ENCODE data around the gene JKAMP.
A peak's percentile ranks its signal among the peaks of the same experiment; 100 is the strongest.

The JKAMP gene

DNA sequence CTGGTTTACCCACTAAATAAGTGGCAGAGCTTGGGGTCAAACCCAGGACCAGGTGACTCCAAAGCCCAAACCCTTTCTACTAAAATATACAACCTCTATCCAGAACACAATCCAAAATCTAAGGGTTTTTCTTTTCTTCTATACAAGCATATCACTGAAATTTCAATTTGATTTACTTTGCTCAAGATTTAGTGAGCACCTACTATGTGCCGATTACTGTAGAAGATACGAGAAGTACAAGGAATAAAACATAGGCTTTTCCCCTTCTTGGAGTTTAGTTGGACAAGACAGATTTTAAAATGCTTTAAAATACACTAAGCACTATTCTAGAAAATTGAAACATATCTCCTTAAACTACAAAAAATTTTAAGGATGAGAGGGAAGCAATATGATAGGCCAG, 2.9 kb upstream of the JKAMP start:
- no peak for DNase-seq (ENCODE audit: low spot score)

DNA sequence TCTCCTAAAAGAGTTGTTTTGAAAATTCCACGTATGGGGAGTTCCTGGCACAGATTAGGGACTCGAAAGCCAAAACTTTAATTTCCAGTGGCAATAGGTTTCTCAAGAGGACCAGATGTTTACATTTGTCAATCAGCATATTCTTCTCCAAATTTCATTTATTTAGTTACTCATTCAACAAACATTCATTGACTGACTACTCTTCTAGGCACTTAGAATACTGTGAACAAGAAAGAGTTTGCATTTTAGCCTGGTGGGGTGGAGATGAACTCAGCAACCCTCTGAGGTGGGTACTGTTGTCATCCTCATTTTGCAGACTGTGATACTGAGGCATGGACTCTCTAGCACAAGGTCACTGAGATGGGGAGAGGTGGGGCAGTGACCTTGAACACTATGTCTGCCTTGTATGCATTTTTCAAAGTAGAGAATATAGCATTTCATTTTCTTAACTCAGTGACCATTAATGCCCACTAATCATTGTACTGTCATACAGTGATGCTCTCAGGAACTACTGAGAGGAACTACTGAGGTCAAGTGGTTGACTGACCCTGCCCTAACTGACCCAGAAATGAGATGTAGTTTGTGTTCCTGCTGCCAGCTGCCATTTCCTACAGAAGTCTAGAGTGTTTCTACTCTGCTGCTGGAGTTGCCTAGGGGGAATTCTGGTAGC, 2.3 kb upstream of the JKAMP start:
- peak; percentile 61 for DNase-seq (ENCODE audit: low spot score)

DNA sequence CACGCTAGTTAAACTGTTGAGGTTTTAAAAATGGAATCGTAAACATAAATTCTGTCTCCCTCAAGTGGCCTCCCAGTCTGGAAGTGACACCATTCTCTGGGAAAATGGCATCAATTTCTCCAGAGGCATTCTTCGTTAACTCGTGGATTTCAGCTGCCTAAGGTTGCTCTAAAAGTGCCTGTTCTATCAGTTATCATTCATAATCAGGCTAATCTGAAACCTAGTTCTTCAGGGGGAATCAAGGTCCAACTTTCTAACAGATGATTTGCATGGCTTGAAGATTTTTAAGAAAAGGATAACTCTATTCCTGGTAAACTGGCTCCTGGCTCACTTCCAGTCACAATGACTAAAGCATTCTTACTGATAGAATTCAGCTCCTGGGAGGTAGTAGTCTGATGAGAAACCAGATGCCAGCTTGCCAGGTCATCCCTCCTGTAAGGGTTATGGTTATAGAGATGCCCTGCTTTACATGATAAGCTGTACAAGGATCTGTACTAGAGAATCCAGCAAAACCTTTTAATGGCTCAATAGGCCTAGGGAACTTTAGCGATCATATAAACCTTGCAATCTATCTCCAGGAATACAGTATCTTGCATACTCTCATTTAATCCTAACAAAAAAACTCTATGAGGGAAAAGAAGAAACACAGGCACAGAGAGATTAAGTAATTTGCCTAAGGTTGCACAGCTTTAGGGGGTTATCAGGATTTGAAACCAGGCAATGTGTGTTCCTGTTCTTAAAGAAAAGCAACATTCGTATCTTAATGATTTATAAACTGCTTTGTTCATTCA, 1.6 kb upstream of the JKAMP start:
- peak; percentile 94 for DNase-seq (ENCODE audit: low spot score)

DNA sequence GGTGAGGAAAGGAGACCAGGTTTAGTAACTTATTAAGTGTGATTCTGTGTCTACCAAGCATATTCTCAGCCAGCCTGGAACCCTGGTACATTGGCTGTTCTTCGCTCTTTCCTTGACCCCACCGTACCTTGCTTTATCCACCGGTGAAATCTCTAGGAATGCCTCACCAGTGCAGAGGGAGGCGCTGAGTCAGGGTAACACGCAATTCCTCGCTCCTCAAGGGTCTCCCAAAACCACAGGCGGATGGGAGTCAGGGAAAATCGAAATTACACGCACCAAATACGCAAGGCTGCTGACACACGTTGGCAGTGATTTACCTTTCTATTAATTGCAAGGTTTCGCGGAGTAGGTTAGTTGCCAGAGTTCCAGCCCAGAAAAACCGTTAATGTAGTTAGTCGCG, 954 bp upstream of the JKAMP start:
- peak; percentile 84 for DNase-seq (ENCODE audit: low spot score)

DNA sequence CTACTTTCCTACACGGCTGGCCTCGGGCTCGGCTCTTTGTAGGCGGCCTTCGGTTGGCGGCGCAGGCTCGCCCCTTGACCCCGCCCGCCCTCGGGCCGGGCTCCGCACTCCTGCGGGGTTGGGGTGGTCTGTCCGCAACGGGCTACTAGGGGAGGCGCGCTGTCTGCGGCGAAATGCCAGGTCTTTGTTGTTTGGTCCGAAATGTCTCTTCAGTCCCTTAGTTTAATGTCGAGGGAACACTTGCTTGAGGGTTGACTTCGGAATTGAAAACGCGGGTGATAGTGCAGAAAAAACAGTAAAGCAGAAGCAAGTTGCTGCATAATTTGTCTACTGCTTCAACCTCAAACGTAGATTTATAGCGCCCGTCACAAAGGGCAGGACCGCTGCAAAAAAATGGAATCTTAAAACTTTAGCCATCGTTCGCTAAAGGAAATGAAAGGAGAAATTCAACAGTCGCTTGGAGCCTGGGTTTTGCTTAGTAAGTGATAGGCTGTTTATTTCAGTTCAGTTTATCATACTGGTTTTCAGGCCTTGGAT, 390 bp downstream of the JKAMP start:
- DNase-seq (ENCODE audit: low spot score) = peak; percentile 54

DNA sequence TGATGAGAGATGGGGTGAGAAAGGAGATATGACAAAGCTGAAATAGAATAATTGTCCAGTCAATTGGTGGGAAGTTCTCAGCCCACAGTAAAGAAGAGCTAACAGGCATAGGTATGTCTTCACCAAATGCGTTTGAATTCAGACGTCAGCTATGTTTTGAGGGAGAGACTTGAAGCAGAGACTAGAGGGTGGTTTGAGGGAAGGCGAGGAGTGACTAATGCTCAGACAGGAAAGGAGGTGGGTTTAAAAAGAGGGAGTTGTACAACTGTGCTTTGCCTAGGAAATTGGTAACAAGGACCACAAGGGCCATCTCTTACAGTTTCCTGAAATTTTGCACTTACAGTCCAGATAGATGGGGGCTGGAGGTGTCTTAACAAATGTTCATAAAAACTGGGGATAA, 6.4 kb downstream of the JKAMP start:
- no peak for DNase-seq (ENCODE audit: low spot score)

DNA sequence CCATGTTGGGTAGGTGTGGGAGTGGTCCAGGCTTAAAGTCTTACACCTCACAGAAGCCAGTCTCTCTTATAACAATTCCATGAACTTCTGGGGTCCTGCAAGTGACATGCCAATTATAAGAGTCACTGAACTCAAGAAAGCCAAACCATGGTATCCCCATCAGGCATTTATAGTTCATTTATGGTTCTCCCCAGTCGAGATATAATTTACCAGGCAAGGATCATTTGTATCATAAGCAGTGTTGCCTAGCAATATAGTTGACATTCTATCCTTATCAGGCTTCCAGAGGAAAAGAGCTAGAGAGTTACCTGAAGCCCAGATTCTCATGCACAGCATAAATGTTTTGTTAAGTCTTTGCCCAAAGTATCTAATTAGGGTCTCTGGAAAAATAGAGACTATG, 8.1 kb downstream of the JKAMP start:
- no peak for DNase-seq (ENCODE audit: low spot score)

DNA sequence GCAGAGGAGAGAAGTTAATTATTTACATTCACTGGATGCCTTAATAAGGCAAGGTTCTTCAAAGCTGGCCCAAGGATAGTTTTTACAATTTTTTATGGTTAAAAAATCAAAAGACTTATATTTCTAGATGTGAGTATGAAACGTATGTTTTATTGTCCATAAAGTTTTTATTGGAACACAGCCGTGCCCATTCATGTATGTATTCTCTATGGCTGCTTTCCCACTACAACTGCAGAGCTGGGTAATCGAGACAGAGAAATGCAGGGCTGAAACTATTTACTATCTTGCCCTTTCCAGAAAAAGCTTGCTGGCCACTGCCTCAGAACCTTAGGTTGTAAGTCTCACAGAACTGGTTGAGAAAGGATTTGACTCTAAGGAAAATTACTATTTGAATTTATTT, 16.4 kb downstream of the JKAMP start:
- DNase-seq (ENCODE audit: low spot score) = no peak

DNA sequence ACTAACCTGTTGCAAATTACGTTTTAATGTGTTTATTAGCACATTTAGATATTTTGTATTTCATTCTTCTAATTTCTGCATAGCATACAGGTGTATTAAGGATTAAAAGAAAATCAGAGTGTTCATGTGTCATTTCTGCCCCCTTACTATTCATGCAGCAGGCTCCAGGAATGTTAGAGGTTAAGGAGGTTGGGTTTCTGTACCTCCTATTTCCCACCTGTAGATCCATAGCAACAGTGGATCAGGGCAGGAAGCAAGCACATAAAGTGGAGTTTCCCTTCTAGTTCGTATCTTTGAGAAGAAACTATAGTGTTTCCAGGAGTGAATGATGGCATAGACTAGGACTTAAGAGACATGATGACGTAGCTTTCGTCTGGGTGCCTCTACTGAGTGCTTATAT, 18.9 kb downstream of the JKAMP start:
- no peak for DNase-seq (ENCODE audit: low spot score)

DNA sequence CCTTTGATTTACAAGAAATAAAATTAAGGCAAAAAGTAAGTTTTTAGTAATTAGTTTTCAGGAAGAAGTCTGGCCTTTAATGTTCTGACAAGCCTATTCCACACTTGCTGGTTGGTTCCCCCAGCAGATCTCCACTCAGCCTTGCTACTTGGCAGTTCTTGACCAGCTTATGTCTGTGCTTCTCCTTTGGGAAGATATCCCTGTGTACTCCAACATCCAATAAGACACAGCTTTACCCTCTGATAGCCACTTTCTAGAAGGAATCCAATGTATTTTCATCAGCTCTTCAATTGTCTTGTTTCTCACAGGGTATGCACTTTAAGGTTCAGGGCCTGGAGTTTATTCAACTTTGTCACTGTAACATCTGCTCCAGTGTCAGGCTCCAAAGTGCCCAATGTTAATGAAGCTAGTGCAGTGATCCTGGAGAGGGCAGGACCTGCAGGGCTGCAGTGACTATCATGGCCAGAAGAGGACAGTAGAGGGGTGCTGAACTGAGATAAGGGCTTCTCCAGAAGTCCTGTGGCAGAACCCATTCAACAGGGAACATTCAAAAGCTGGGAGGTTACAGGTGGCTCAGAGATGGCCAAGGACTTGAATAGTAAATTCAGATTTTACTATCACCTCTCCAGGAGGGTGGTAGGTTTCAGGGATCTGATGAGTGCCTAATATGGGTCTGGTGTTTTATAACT, 22.9 kb downstream of the JKAMP start:
- DNase-seq (ENCODE audit: low spot score) = peak; percentile 59

DNA sequence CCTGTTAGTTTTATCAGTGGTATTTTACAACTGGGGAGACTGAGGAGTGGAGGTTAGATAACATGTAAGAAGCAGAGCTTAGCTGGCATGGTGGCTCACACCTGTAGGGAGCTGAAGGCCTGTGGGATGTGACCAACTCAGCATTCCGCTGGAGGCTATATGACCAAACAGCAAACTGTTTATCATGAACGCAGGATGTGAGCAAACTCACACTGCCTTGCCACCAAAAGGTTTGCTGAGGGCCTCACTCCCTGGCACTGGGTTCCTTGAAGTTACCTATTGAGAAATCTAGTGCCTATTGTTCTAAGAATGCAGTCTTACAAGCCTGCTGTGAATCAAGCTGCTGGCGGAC, 23.4 kb downstream of the JKAMP start:
- DNase-seq (ENCODE audit: low spot score) = no peak

DNA sequence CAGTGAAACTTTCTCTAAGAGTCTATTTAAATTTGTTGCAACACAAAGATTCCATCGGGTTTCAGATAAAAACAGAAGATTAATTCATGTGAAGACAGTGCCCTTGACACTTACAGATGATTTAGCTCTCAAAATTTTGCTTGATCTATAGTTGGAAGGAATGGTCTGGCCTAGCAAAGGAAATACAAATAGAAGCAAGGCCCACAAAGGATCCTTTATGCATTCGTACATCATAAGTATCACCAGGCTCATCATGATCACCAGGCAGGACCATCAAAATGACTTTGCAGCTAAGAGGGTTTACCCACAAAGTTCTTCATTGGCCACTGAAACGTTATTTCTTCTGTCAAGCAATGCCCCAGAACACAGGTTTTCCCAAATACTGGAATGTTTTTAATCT, 24.8 kb downstream of the JKAMP start:
- no peak for DNase-seq (ENCODE audit: low spot score)

DNA sequence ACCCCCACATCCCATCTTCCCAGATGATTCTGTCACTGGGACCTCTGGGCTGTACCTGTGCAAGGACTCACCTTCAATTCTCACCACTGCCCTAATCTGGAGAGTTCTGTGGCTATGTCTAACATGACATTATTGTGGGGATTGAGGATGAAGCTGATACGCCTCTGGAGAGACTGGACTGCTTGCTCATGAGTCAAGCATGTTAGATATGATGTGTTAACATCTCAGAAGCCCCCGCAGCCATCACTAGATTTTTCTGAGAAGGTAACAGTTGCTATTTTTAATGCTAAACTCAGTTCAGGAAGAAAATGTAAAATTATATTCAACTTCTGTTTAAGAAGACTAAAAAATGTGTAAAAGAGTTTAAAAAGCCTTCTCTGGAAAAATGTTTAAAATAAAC, 25.7 kb downstream of the JKAMP start:
- DNase-seq (ENCODE audit: low spot score) = no peak

DNA sequence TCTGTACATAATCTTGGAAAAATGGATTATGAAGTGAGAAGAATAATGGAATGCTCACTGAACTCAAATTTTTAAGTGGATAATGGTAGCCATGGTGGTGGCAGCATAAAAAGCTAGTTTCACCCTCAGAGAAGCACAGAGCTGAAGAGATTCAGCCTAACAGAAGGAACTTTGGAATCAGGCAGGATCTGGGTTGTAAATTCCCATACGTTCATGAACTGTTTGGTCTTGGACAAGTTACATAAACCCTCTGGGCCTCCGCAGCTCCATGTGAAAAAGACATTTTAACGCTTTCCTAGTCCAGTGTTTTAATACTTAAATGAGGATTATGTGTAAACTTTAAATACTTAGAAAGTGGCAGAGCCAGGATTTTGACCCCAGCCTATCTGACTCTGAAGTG, 26.6 kb downstream of the JKAMP start:
- no peak for DNase-seq (ENCODE audit: low spot score)

DNA sequence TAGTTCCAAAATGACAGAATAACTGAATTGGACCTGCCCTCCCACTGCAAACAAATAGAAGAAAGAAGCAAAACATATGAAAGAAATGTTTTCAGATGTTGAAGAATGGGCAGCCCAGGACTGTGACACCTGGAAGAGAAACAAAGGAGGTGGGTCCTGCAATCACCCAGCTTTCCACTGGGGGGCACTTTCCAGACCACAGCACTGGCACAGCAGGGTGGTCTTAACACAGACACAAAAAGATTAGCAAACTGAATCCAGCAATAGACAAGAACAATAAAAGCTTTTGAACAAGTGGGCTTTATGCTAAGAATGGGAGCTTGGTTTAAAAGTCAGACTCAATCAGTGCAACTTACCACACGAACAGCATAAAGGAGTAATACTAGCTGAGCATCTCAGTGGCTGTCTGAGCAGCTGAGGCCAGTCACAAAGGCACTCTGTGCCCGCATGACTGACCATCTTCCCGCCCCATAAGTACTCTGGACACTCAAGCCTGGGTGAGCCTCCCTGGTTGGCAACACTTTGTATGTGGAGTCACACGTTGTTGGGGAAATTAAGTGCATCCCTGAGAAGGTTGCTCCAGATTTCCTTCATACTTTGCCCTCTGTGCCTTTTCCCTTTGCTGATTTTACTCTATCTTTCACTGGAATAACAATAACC, 27.7 kb downstream of the JKAMP start:
- DNase-seq (ENCODE audit: low spot score) = no peak

DNA sequence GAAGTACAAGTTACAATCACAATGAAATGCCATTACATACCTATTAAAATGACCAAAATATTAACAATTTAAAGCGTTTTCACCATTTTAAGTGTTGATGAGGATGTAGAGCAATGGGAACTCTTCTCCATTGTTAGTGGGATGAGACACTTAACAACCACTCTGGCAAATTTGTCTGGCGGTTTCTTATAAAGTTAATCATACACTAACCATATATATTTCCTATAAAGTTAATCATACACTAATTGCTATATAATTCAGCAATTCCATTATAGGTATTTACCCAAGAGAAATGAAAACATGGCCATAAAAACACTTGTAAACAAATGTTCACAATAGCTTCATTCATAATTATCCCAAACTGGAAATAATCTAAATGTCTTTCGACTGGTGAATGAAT, 35.9 kb downstream of the JKAMP start:
- no peak for DNase-seq (ENCODE audit: low spot score)

DNA sequence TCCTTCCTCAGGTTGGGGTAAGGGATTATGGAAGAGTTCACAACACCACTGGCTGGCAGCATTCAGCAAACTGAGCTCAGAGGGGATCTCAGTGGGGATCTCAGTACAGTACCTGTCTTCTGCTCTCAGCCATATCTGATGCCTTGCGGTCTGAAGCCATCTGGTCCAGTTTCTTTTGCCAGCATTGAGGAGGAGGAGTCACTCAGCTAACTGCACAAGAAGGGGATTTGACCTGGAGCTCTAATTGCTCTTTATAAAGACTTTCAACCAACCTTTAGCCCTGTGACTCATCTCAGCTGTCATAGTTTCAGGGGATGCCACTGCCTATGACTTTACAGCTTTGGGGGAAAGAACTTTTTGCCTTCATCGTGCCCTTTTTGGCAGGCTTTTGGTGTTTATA, 44.9 kb downstream of the JKAMP start:
- no peak for DNase-seq (ENCODE audit: low spot score)

DNA sequence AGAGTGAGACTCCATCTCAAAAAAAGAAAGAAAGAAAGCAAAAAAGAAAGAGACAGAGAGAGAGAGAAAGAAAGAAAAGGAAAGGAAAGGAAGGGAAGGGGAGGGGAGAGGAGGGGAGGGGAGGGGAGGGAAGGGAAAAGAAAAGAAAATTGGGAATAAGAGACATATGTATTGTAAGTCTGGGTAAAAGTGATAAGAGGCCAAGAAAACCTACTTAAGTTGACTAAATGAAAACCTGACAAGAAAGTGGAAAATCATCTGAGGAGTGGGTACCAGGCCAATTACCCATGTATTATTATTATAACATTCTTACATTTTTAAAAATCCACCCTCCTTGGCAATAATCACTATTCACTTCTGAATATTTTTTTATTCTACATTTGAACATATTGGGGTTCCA, 46.0 kb downstream of the JKAMP start:
- DNase-seq (ENCODE audit: low spot score) = no peak

DNA sequence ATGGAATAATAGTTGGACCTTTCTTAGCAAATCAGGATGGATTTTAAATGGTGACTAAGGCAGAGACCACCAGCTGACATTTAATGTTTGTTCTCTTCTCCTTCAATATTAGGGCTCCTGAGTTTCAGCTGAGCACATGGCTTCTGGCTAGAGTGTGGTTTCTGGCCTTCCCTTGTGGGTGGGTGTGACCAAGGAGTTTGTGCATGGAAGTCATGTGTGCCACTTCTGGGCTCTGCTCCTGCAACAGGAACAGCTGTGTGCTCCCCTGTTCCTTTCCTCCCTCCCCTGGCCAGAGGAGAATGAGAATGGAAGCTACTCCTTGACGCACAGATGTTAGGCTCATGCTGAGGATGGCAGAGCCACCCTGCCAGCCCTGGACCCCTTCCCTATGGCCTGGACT, 48.1 kb downstream of the JKAMP start:
- no peak for DNase-seq (ENCODE audit: low spot score)

DNA sequence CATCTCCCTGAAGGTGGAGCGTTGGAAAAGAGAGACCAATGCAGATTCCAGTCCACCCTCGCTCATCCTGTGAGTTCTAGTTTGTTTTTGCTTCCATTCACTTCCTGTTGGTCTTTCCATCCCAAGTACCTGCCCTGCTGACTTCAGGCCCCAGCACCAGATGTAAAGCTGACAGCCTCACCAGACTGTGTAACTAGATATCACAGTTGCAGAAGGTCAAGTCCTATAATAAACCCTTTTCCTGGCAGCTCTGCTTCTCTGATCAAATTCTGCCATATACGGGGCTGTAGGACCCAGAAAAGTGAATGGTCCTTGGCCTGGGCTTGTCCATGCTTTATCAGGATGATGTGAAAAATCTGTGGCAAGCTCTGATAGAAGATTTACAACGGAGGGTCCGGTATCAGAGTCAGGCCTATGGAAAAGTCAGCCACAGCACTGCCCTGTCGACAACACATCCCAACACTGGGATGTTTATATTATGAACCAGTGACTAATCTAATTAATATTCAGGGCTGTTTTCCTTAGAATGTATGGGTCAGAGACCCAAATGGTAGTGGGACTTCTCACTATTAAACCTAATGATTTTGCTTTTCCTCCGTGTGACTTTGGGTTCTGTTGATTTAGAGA, 50.2 kb downstream of the JKAMP start:
- no peak for DNase-seq (ENCODE audit: low spot score)

DNA sequence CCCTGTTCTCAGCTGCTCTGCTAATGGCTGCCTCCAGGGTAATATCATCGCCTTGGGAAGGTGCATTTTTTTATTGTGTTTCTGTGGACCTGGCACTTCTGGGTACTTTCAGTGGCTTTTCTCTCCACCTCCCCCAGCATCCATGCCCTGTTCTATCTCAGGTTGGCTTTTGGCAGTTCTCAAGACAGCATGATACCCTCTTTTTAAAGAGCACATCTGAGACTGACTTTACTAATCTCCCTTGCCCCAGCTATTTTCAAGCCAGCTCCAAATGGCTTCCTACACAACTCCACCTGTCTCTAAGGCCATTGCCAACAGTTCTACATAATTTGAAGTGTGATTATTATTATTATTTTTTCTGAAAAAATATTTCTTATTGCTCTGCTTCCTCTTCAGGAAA, 53.2 kb downstream of the JKAMP start:
- no peak for DNase-seq (ENCODE audit: low spot score)

DNA sequence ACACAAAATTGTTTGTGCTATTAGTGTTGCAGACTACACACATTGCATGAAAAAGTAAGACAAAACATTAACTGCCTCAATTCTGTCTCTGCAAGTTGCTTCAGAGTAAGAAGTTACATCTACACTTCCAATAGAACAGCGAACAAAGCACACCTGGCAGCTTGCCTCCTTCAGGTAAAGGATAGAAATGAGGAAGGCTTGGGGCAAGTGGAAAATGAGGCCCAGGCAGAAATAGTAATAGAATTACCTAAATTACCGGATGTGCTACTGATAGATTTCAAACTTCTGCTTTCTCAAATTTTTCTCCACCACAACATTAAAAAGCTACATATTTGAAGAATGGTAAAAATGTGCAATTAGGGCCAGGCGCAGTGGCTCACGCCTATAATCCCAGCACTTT, 54.6 kb downstream of the JKAMP start:
- DNase-seq (ENCODE audit: low spot score) = no peak
